Skeletal muscle tissue (tissue), 4 donors: ENCODE data around the gene FXYD6. TPM values are rescaled to one million over a fixed set of nuclear protein-coding genes. Genes with fewer than 3 reads are reported as not detected.
"Not testable (repeated sequence)": the region's sequence is repeated elsewhere in the genome, so short reads cannot be mapped to it uniquely, and the experiment has no call there.

Source experiments
- H3K27ac ChIP-seq: one replicate; pipeline ENCODE4 v1.7.0; 2013; ENCODE audit warnings: mild to moderate bottlenecking, low read depth, low read length, inconsistent platforms
- H3K27me3 ChIP-seq, 3 donors: one replicate each; pipeline ENCODE4 v1.7.0; 2013; ENCODE audit warnings: low read length in 3 of 3; ENCODE audit not compliant: control insufficient read depth in 3 of 3, insufficient read depth in 3 of 3
- H3K36me3 ChIP-seq, 3 donors: one replicate each; pipeline ENCODE4 v1.7.0; 2013; ENCODE audit warnings: low read length in 3 of 3; ENCODE audit not compliant: control insufficient read depth in 3 of 3, insufficient read depth in 3 of 3
- H3K4me1 ChIP-seq, 3 donors: one replicate each; pipeline ENCODE4 v1.7.0; 2013; ENCODE audit warnings: low read length in 3 of 3, mild to moderate bottlenecking in 3 of 3; ENCODE audit not compliant: control insufficient read depth in 3 of 3, insufficient read depth in 3 of 3
- H3K4me3 ChIP-seq, 3 donors: one replicate each; pipeline ENCODE4 v1.7.0; 2013; ENCODE audit warnings: low read length in 3 of 3
- H3K9ac ChIP-seq, 3 donors: one replicate each; pipeline ENCODE4 v1.7.0; 2013; ENCODE audit warnings: low read length in 3 of 3, mild to moderate bottlenecking in 3 of 3, moderate library complexity in 2 of 3, low read depth in 1 of 3
- H3K9me3 ChIP-seq, 3 donors: one replicate each; pipeline ENCODE4 v1.7.0; 2013; ENCODE audit warnings: low read length in 3 of 3; ENCODE audit not compliant: control insufficient read depth in 3 of 3
- total RNA-seq: library from RNA; depleted of rRNA; stranded (reverse); fragments of >200 nt; gene quantifications from one replicate; pipeline ENCODE4 v1.2.3, GENCODE V29; 2014
- donor health status: Osteomylitis.

Gene FXYD6
- total RNA-seq, result 23.5 TPM

DNA sequence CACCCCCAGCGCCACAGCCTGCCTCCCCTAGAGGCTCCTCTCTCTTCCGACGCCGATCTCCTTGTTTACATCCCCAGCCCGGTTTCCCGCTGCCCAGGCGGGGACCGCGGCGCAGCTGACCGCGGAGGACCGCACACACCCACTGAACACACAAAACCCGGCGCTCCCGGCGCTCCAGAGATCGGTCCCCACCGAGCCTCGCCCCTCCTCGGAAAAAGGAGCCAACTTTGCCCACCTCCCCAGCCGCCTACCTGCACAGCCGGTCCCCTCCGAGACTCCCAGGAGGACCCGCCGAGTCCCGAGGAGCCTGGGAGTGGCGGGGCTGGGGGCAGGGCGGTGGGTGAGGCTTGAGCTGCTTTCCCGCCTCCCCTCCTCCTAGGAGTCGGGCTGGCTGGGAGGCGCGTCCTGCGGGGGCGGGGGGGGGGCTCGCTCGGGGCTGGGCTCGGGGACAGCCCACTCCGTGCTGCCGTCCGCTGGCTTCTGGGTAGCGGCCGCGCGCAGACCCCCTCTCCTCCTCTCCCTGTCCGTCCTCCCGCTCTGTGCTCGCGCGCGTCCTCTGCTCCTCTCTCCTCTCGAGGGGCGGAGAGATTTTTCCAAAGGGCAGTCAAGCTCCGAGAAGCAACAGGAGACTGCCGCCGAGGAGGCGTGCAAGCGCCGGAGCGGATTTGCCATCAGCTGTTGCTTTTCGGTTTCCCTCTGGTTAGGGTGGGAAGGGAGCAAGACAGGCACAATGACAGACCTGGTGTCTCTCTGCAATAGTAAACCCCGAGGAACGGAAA, at the start of gene FXYD6:
Gene FXYD6 (minus strand): TSS at position 318 of the 779 bp plus-strand sequence. CDS start 33,882 bp downstream, outside the sequence.
- Histone ChIP-seq H3K4me3 (peak within 1 kb of the TSS; percentile 62 to 72 (median 72)), H3K9ac (peak within 1 kb of the TSS; percentile 38 to 74 (median 62)), H3K9me3 (no peaks in the 10 kb centered on the region), H3K27me3 (peaks cover 36 to 76% (median 45%) of the 10 kb centered on the region in 3 donors), H3K4me1 (peaks cover 34 to 42% (median 35%) of the 10 kb centered on the region in 3 donors), H3K36me3 (no peaks in the 10 kb centered on the region), H3K27ac (peak within 1 kb of the TSS; percentile 47)

DNA sequence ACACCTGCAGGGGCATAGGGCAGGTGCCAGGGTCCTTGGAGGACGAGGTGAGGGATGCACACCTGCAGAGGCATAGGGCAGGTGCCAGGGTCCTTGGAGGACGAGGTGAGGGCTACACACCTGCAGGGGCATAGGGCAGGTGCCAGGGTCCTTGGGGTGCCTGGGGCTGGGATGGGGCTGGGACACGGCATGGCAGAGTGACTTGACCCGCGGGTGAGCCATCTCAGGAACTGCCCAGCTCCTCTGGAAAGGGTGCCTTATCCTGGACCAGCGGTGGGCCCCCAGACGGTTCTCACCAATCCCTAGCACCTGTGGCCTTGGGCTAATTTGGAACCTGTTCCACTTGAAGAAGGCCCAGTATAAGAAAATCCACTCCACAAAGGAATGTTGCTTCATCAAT, 49.7 kb upstream of the FXYD6 start:
- H3K4me3 ChIP-seq, H3K9ac ChIP-seq, H3K27ac ChIP-seq, H3K36me3 ChIP-seq, H3K4me1 ChIP-seq, H3K9me3 ChIP-seq: not testable (repeated sequence)
- peaks cover 4 to 18% (median 11%) of the 10 kb centered on the region in 3 donors for H3K27me3 ChIP-seq

GRCh38 chr11:117925198-117925925, 48.9 kb upstream of the FXYD6 start:
- H3K36me3 ChIP-seq, result no peaks in the 10 kb centered on the region
- no peak overlapping the region for H3K9ac ChIP-seq
- no peak overlapping the region for H3K4me3 ChIP-seq
- no peak overlapping the region for H3K27ac ChIP-seq
- no peaks in the 10 kb centered on the region for H3K4me1 ChIP-seq
- H3K9me3 ChIP-seq, result no peaks in the 10 kb centered on the region
- H3K27me3 ChIP-seq, result peaks cover 4 to 14% (median 11%) of the 10 kb centered on the region in 3 donors

GRCh38 chr11:117924631-117925170, 48.2 kb upstream of the FXYD6 start:
- Histone ChIP-seq H3K9ac (no peak overlapping the region), H3K4me3 (no peak overlapping the region), H3K27ac (no peak overlapping the region), H3K27me3 (peaks cover 4 to 14% (median 11%) of the 10 kb centered on the region in 3 donors), H3K36me3 (no peaks in the 10 kb centered on the region), H3K4me1 (no peaks in the 10 kb centered on the region), H3K9me3 (no peaks in the 10 kb centered on the region)

GRCh38 chr11:117923773-117924172, 47.3 kb upstream of the FXYD6 start:
- H3K4me1 ChIP-seq, result no peaks in the 10 kb centered on the region
- no peak overlapping the region for H3K27ac ChIP-seq
- no peak overlapping the region for H3K4me3 ChIP-seq
- H3K27me3 ChIP-seq, result peaks cover 4 to 14% (median 13%) of the 10 kb centered on the region in 3 donors
- H3K9ac ChIP-seq, result no peak overlapping the region
- H3K9me3 ChIP-seq, result no peaks in the 10 kb centered on the region
- H3K36me3 ChIP-seq, result no peaks in the 10 kb centered on the region

DNA sequence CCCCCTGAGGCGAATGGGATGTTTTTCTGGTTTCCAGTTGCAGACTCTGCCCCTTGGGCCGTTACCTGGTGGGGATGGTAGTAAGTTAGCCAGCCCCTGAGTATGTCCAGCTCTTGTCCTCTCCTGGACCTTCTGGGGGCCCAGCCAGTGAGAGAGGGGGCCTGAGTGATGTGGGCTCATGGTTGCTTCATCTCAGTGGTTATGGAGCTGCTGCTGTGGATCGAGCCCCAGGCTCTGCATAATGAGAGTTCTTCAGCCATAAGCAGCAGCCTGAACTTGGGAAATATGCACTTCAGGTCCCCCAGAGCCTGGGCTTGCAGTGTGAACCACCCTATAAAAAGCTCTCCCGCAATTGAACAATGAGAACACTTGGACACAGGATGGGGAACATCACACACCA, 46.8 kb upstream of the FXYD6 start:
- Histone ChIP-seq H3K9ac (no peak overlapping the region), H3K27ac (no peak overlapping the region), H3K9me3 (no peaks in the 10 kb centered on the region), H3K4me3 (no peak overlapping the region), H3K4me1 (no peaks in the 10 kb centered on the region), H3K36me3 (no peaks in the 10 kb centered on the region), H3K27me3 (peaks cover 4 to 14% (median 10%) of the 10 kb centered on the region in 3 donors)

- no peaks in the 10 kb centered on the region for H3K4me1 ChIP-seq
- no peaks in the 10 kb centered on the region for H3K9me3 ChIP-seq
- H3K36me3 ChIP-seq, result no peaks in the 10 kb centered on the region
- no peak overlapping the region for H3K4me3 ChIP-seq
- H3K27ac ChIP-seq, result no peak overlapping the region
- H3K27me3 ChIP-seq, result peaks cover 4 to 9% (median 5%) of the 10 kb centered on the region in 3 donors
- H3K9ac ChIP-seq, result no peak overlapping the region
Observed at GRCh38 chr11:117921893-117922292, 45.4 kb upstream of the FXYD6 start.

- H3K27ac ChIP-seq, result no peak overlapping the region
- H3K27me3 ChIP-seq, result peaks cover 4 to 9% (median 6%) of the 10 kb centered on the region in 3 donors
- no peak overlapping the region for H3K4me3 ChIP-seq
- H3K4me1 ChIP-seq, result no peaks in the 10 kb centered on the region
- no peaks in the 10 kb centered on the region for H3K36me3 ChIP-seq
- H3K9me3 ChIP-seq, result no peaks in the 10 kb centered on the region
- no peak overlapping the region for H3K9ac ChIP-seq
Observed at GRCh38 chr11:117921456-117921855, 45.0 kb upstream of the FXYD6 start.

DNA sequence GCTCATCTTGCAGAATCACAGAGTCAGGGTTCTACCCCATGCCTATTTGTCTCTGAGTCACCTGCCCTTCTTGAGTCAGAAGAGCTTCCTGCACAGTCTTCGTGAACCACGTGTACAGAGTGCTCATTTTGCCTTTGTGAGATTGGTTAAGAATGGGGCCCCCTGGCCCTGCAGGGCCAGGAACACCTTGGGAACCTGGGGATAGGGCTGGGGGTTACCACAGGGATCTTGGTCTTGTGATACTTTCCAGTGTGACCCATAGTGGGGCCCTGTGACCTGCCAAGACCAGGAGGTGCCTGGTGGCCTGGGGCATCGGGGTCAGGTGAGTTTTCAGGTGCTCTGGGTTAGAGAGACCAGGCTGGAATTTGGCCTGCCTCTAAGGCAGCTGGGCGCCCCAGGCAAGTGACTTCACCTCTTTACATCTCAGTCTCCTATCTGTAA, 43.3 kb upstream of the FXYD6 start:
- no peak overlapping the region for H3K27ac ChIP-seq
- H3K27me3 ChIP-seq, result peaks cover 0 to 9% (median 7%) of the 10 kb centered on the region in 3 donors
- H3K4me3 ChIP-seq, result no peak overlapping the region

GRCh38 chr11:117919341-117919740, 42.9 kb upstream of the FXYD6 start:
- Histone ChIP-seq H3K4me3 (no peak overlapping the region), H3K36me3 (no peaks in the 10 kb centered on the region), H3K27me3 (peaks cover 0 to 11% (median 7%) of the 10 kb centered on the region in 3 donors), H3K27ac (no peak overlapping the region), H3K9ac (no peak overlapping the region), H3K9me3 (no peaks in the 10 kb centered on the region), H3K4me1 (no peaks in the 10 kb centered on the region)

More for the DNA sequence above, 43.3 kb upstream of the FXYD6 start:
- Histone ChIP-seq H3K9ac (no peak overlapping the region), H3K9me3 (no peaks in the 10 kb centered on the region), H3K36me3 (no peaks in the 10 kb centered on the region), H3K4me1 (no peaks in the 10 kb centered on the region)
